HEK293 (cell line): ENCODE results near the gene C1orf21.

ENCODE experiments used
- CTCF ChIA-PET: fragments of 350-600 bp; formaldehyde crosslinking; extraction: SDS; loops from one replicate; lab custom pipeline; 2021; ENCODE audit warnings: antibody characterized with exemption; lab: Yijun Ruan, JAX
- POLR2A ChIA-PET: fragments of 300-600 bp; formaldehyde crosslinking; extraction: SDS; loops from one replicate; lab custom pipeline; 2020; ENCODE audit warnings: antibody characterized with exemption, inconsistent platforms; lab: Yijun Ruan, JAX
- H3K27ac ChIP-seq: fragments of 200-500 bp; sonication (Bioruptor generic); 2 replicates; pipeline ENCODE4 v1.5.1; 2014; ENCODE audit warnings: low read depth, low read length, control low read depth, inconsistent platforms; ENCODE audit errors: extremely low read depth
- H3K36me3 ChIP-seq, 2 experiments: fragments of 200-500 bp in 1 of 2; sonication (Bioruptor generic) in 1 of 2; 1 replicate in 1 of 2; 2 replicates in 1 of 2; pipeline ENCODE4 v1.5.1; 2014 to 2017; ENCODE audit warnings: inconsistent platforms in 2 of 2, low read length in 2 of 2; ENCODE audit not compliant: control insufficient read depth in 2 of 2, insufficient read depth in 1 of 2
- H3K4me1 ChIP-seq: fragments of 200-500 bp; sonication (Bioruptor generic); 2 replicates; pipeline ENCODE4 v1.5.1; 2014; ENCODE audit warnings: mild to moderate bottlenecking, low read length, inconsistent platforms; ENCODE audit not compliant: control insufficient read depth, insufficient read depth
- H3K4me3 ChIP-seq: 2 replicates; pipeline ENCODE4 v1.5.1; 2011; ENCODE audit warnings: low read depth, mild to moderate bottlenecking, control low read depth, low read length, moderate library complexity
- H3K9me3 ChIP-seq: fragments of 200-500 bp; sonication (Bioruptor generic); 2 replicates; pipeline ENCODE4 v1.5.1; 2014; ENCODE audit warnings: low read depth, low read length, inconsistent platforms; ENCODE audit not compliant: control insufficient read depth, insufficient read depth
- IKZF3 ChIP-seq: fragments of 450-650 bp; IDR thresholded peaks from 2 replicates; pipeline ENCODE4 v1.5.0; 2018; ENCODE audit warnings: missing biosample characterization, mild to moderate bottlenecking, missing genetic modification characterization, moderate library complexity
- PRDM1 ChIP-seq: fragments of 450-650 bp; formaldehyde crosslinking; IDR thresholded peaks from 2 replicates; pipeline ENCODE4; 2016; ENCODE audit warnings: missing biosample characterization, missing genetic modification characterization
- PRDM10 ChIP-seq: fragments of 450-650 bp; formaldehyde crosslinking; IDR thresholded peaks from 2 replicates; pipeline ENCODE4 v1.5.1; 2016; ENCODE audit warnings: missing biosample characterization, missing genetic modification characterization
- REPIN1 ChIP-seq: fragments of 450-650 bp; formaldehyde crosslinking; IDR thresholded peaks from 2 replicates; pipeline ENCODE4 v1.5.1; 2017; ENCODE audit warnings: missing biosample characterization, missing genetic modification characterization, low read depth
- REST ChIP-seq: fragments of 450-650 bp; formaldehyde crosslinking; IDR thresholded peaks from 2 replicates; pipeline ENCODE4 v1.5.1; 2016; ENCODE audit warnings: missing biosample characterization, missing genetic modification characterization
- ZBTB7A ChIP-seq: fragments of 450-650 bp; formaldehyde crosslinking; IDR thresholded peaks from 2 replicates; pipeline ENCODE4 v1.5.1; 2016; ENCODE audit warnings: low read depth, missing biosample characterization, missing genetic modification characterization
- ZBTB8A ChIP-seq: fragments of 450-650 bp; formaldehyde crosslinking; IDR thresholded peaks from 2 replicates; pipeline ENCODE4 v1.5.1; 2016; ENCODE audit warnings: missing biosample characterization, missing genetic modification characterization
- ZIC2 ChIP-seq: fragments of 450-650 bp; formaldehyde crosslinking; IDR thresholded peaks from 2 replicates; pipeline ENCODE4 v1.5.1; 2016; ENCODE audit warnings: missing biosample characterization, missing genetic modification characterization
- ZNF157 ChIP-seq: fragments of 450-650 bp; formaldehyde crosslinking; IDR thresholded peaks from 2 replicates; pipeline ENCODE4 v1.5.1; 2016; ENCODE audit warnings: missing biosample characterization, missing genetic modification characterization
- ZNF404 ChIP-seq: fragments of 450-650 bp; formaldehyde crosslinking; IDR thresholded peaks from 2 replicates; pipeline ENCODE4 v1.5.1; 2017; ENCODE audit warnings: missing biosample characterization, missing genetic modification characterization
- ZNF518A ChIP-seq: fragments of 450-650 bp; formaldehyde crosslinking; conservative IDR thresholded peaks from 2 replicates; pipeline ENCODE4 v1.5.1; 2016; ENCODE audit warnings: low read depth, missing biosample characterization, missing genetic modification characterization
- ZNF585B ChIP-seq: fragments of 450-650 bp; formaldehyde crosslinking; IDR thresholded peaks from 2 replicates; pipeline ENCODE4 v1.5.1; 2016; ENCODE audit warnings: missing biosample characterization, missing genetic modification characterization

C1orf21 gene

GRCh38 chr1:184672013-184672726 lies 285.3 kb downstream of the C1orf21 start (continued):
- TF ChIP-seq PRDM10 (tag by site-specific recombination) (no peak), ZBTB8A (tag by site-specific recombination) (no peak), ZNF157 (tag by site-specific recombination) (no peak), REST (tag by site-specific recombination) (no peak), REPIN1 (tag by site-specific recombination) (no peak), PRDM1 (tag by site-specific recombination) (no peak), ZBTB7A (tag by site-specific recombination) (no peak)

GRCh38 chr1:184673305-184673704 lies 286.5 kb downstream of the C1orf21 start:
- CTCF ChIA-PET = interaction anchor here (1.0 to 1.8 kb wide), 2 partner anchors 9 to 294 kb away, joined by 3 to 13 read pairs; no protein-coding TSS in a partner anchor

More at GRCh38 chr1:184673305-184673704, 286.5 kb downstream of the C1orf21 start:
- POLR2A ChIA-PET = no interaction called here
- no peaks in the 10 kb centered on the region for H3K36me3 ChIP-seq
- no peaks in the 10 kb centered on the region for H3K9me3 ChIP-seq
- TF ChIP-seq REST (tag by site-specific recombination) (no peak), ZNF518A (tag by site-specific recombination) (no peak), ZNF404 (no peak), ZNF585B (tag by site-specific recombination) (no peak), ZIC2 (tag by site-specific recombination) (0 out of 2 replicates have a peak, but pooled peaks have one; percentile 8), IKZF3 (tag by site-specific recombination) (no peak)
- TF ChIP-seq, all 188 proteins: peak for 1
- Histone ChIP-seq H3K27ac (no peak overlapping the region), H3K4me3 (no peak overlapping the region), H3K4me1 (no peaks in the 10 kb centered on the region)
